ENCODE data around the gene RABL6. TPM values are rescaled to one million over a fixed set of nuclear protein-coding genes. Genes with fewer than 3 reads are reported as not detected.
"Not testable (repeated sequence)": the region's sequence is repeated elsewhere in the genome, so short reads cannot be mapped to it uniquely, and the experiment has no call there.

RABL6 gene
- total RNA-seq, 1 donor from 2014 or later: 64.1 TPM

- Histone ChIP-seq H3K27me3 (ENCODE audit: low read depth) (peaks cover 7% of the 10 kb centered on the region), H3K27ac (replicated peaks) (no peak overlapping the region), H3K4me3 (no peak overlapping the region), H3K36me3 (peaks cover 56% of the 10 kb centered on the region), H3K9me3 (replicated peaks) (no peaks in the 10 kb centered on the region), H3K4me1 (peaks cover 28% of the 10 kb centered on the region)
- no peak for DNase-seq
- intact Hi-C loops (cut with micrococcal nuclease): no loop called here
- TF ChIP-seq CTCF (IDR thresholded peaks at IDR 0.05; ENCODE audit: borderline replicate concordance): no peak
Observed at GRCh38 chr9:136838314-136839228, 30.8 kb downstream of the RABL6 start.

GRCh38 chr9:136839229-136840139, 31.7 kb downstream of the RABL6 start:
- Histone ChIP-seq H3K9me3 (replicated peaks) (no peaks in the 10 kb centered on the region), H3K4me3 (no peak overlapping the region), H3K36me3 (peaks cover 56% of the 10 kb centered on the region), H3K27me3 (ENCODE audit: low read depth) (peaks cover 16% of the 10 kb centered on the region), H3K4me1 (peaks cover 36% of the 10 kb centered on the region), H3K27ac (replicated peaks) (no peak overlapping the region)
- intact Hi-C loops (cut with micrococcal nuclease): no loop called here
- no peak for TF ChIP-seq CTCF (IDR thresholded peaks at IDR 0.05; ENCODE audit: borderline replicate concordance)
- DNase-seq: no peak

- H3K27ac ChIP-seq (replicated peaks): no peak overlapping the region
- H3K27me3 ChIP-seq (ENCODE audit: low read depth): peaks cover 21% of the 10 kb centered on the region
- no peaks in the 10 kb centered on the region for H3K9me3 ChIP-seq (replicated peaks)
- TF ChIP-seq CTCF (IDR thresholded peaks at IDR 0.05; ENCODE audit: borderline replicate concordance): no peak
- DNase-seq: no peak
- intact Hi-C loops (cut with micrococcal nuclease): no loop called here
- H3K4me1 ChIP-seq: peaks cover 40% of the 10 kb centered on the region
- peaks cover 51% of the 10 kb centered on the region for H3K36me3 ChIP-seq
- no peak overlapping the region for H3K4me3 ChIP-seq
Observed at GRCh38 chr9:136840140-136840876, 32.6 kb downstream of the RABL6 start.

GRCh38 chr9:136840877-136841645, 33.3 kb downstream of the RABL6 start:
- Histone ChIP-seq H3K27ac (replicated peaks) (no peak overlapping the region), H3K4me3 (no peak overlapping the region), H3K36me3 (peaks cover 43% of the 10 kb centered on the region), H3K27me3 (ENCODE audit: low read depth) (peaks cover 29% of the 10 kb centered on the region), H3K9me3 (replicated peaks) (no peaks in the 10 kb centered on the region), H3K4me1 (peaks cover 45% of the 10 kb centered on the region)
- DNase-seq: no peak
- intact Hi-C loops (cut with micrococcal nuclease): no loop called here
- TF ChIP-seq CTCF (IDR thresholded peaks at IDR 0.05; ENCODE audit: borderline replicate concordance): no peak

GRCh38 chr9:136841646-136842379, 34.1 kb downstream of the RABL6 start:
- intact Hi-C loops (cut with micrococcal nuclease): not testable (repeated sequence)
- Histone ChIP-seq H3K4me1 (peaks cover 51% of the 10 kb centered on the region), H3K4me3 (peak overlapping the region; percentile 74)

More at GRCh38 chr9:136841646-136842379, 34.1 kb downstream of the RABL6 start:
- H3K36me3 ChIP-seq: peaks cover 36% of the 10 kb centered on the region
- peak overlapping the region; percentile 78 for H3K27ac ChIP-seq (replicated peaks)
- H3K9me3 ChIP-seq (replicated peaks); DNase-seq: not testable (repeated sequence)
- peaks cover 35% of the 10 kb centered on the region for H3K27me3 ChIP-seq (ENCODE audit: low read depth)

All from left ventricle myocardium inferior (tissue), 1 donor.